ENCODE data around the gene CNTNAP2.
"Not testable (repeated sequence)": the region's sequence is repeated elsewhere in the genome, so short reads cannot be mapped to it uniquely, and the experiment has no call there.

DNA sequence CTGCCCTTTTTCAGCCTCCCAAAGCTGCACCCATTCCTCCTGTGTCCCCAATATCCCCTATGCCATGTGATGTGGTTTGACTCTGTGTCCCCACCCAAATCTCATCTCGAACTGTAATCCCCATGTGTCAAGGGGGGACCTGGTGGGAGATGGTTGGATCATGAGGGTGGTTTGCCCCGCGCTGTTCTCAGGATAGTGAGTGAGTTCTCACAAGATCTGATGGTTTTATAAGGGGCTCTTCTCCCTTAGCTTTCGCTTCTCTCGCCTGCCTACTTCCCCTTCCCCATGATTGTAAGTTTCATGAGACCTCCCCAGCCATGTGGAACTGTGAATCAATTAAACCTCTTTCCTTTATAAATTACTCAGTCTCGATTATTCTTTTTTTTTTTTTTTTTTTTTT, 2185.8 kb downstream of the CNTNAP2 start:
- TF ChIP-seq, protein P1, sequence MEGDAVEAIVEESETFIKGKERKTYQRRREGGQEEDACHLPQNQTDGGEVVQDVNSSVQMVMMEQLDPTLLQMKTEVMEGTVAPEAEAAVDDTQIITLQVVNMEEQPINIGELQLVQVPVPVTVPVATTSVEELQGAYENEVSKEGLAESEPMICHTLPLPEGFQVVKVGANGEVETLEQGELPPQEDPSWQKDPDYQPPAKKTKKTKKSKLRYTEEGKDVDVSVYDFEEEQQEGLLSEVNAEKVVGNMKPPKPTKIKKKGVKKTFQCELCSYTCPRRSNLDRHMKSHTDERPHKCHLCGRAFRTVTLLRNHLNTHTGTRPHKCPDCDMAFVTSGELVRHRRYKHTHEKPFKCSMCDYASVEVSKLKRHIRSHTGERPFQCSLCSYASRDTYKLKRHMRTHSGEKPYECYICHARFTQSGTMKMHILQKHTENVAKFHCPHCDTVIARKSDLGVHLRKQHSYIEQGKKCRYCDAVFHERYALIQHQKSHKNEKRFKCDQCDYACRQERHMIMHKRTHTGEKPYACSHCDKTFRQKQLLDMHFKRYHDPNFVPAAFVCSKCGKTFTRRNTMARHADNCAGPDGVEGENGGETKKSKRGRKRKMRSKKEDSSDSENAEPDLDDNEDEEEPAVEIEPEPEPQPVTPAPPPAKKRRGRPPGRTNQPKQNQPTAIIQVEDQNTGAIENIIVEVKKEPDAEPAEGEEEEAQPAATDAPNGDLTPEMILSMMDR (conservative IDR thresholded peaks at IDR 0.05; ENCODE audit: low read length) = not testable (repeated sequence)
- not testable (repeated sequence) for TF ChIP-seq EZH2phosphoT487 (IDR thresholded peaks at IDR 0.05; ENCODE audit: borderline replicate concordance, low read depth, low read length)
